Muscle of leg (tissue), 16 donors: Measurements from ENCODE around the gene C1QL4. TPM values are rescaled to one million over a fixed set of nuclear protein-coding genes. Genes with fewer than 3 reads are reported as not detected.
"Not testable (repeated sequence)": the region's sequence is repeated elsewhere in the genome, so short reads cannot be mapped to it uniquely, and the experiment has no call there.

Experiments
- DNase-seq: peaks from one replicate; pipeline ENCODE4 v3.0.0; 2013
- H3K27ac ChIP-seq: one replicate; pipeline ENCODE4 v1.5.1; 2013; ENCODE audit warnings: mild to moderate bottlenecking, low read length, control low read depth
- H3K27me3 ChIP-seq: one replicate; pipeline ENCODE4 v1.6.1; 2013; ENCODE audit warnings: low read length; ENCODE audit not compliant: control insufficient read depth, insufficient read depth
- H3K36me3 ChIP-seq: one replicate; pipeline ENCODE4 v1.6.1; 2013; ENCODE audit warnings: low read length; ENCODE audit not compliant: control insufficient read depth, insufficient read depth
- H3K4me1 ChIP-seq: one replicate; pipeline ENCODE4 v1.6.1; 2013; ENCODE audit warnings: low read length; ENCODE audit not compliant: control insufficient read depth, insufficient read depth
- H3K4me3 ChIP-seq: one replicate; pipeline ENCODE4 v1.5.1; 2013; ENCODE audit warnings: low read length, control low read depth
- H3K9me3 ChIP-seq: replicated peaks from 2 replicates; pipeline ENCODE4 v1.6.1; 2013; ENCODE audit warnings: low read depth, low read length; ENCODE audit not compliant: control insufficient read depth
- WGBS: methylation state at CpG from one replicate; pipeline ENCODE4 v1.1.5; 2013; ENCODE audit warnings: missing lambda C conversion rate; ENCODE audit not compliant: insufficient coverage; 5-methylcytosine and 5-hydroxymethylcytosine counted together
- long read RNA-seq, 11 donors: transcript quantifications; one replicate each; lab custom pipeline, GENCODE V29; 2026
- polyA plus RNA-seq, 8 donors: library from polyadenylated mRNA; unstranded; fragments of 120-200 nt; gene quantifications; one replicate each; pipeline versions ENCODE4 v1.2.1 to v1.2.3, GENCODE V29; 2013; ENCODE audit warnings: inconsistent platforms in 1 of 8, low replicate concordance in 1 of 8; ENCODE audit not compliant: insufficient read length in 8 of 8, insufficient read depth in 1 of 8
- total RNA-seq: library from RNA; stranded (reverse); fragments of 120-200 nt; gene quantifications from one replicate; pipeline ENCODE4 v1.2.4, GENCODE V29; 2013

Gene C1QL4
- 0.27 TPM for total RNA-seq
- under 1 TPM in 6 of 8 donors, not detected in 2; 0.05 to 0.15 (median 0.09) TPM for polyA plus RNA-seq
- long read RNA-seq, donor 1 = 0 reads
- long read RNA-seq, donor 2 = 0 reads
- long read RNA-seq, donor 3 = 0 reads
- long read RNA-seq, donor 4 = 0 reads
- long read RNA-seq, donor 5 = 0 reads
- long read RNA-seq, donor 6 = 0 reads
- long read RNA-seq, donor 7 = 0 reads
- long read RNA-seq, donor 8 = 0 reads
- long read RNA-seq, donor 9 = 0 reads
- long read RNA-seq, donor 10 = 0 reads
- long read RNA-seq, donor 11 = 0 reads

DNA sequence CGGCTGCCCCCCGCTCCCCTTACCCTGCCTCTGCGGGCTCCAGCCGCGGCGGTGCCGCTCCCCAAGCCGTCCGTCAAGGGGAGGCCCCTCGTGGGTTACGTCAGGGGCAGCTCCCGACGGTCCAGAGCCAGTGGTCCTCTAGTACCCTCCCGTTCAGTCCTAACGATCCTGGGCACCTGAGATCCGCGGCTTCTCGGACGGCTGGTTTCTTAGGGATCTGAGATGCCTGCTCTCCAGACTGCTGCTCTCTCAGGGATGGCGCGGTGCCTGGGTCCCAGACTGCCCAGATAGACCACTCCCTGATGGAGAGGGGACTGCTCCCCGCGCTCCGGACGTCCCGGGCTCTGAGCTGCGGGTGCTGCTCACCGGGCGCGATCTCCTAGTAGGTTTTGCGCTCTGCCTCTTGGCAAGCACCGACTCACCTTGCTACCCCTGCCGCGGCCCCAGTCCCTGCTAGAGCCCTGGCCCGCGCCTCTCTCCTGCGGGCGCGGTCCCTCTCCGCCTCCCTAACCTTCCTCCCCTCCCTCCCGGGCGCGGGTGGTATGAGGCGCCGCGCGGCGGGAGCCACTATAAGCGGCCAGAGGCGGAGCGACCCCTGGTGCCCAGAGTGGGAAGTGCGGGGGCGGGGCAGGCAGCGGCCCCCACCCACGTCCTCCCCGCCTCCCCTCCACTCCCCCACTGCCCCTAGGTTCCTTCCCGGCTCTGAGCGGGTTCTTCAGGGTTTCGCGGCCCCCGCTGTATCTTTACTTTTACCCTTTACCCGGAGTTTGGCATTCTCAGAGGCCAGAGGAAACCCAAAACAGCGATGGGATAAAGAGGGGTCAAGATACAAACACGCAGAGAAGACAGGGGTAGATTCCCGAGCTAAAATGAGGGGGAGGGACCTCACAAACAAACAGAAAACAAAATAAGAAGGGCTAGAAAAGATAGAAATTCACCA, at the start of gene C1QL4:
Gene C1QL4, minus strand, starts transcription at position 544 of the 940 bp plus-strand sequence. CDS start 711 bp downstream, outside the sequence.
- DNase-seq = peak; percentile 82
- H3K4me1 ChIP-seq = peaks cover 39% of the 10 kb centered on the region

DNA sequence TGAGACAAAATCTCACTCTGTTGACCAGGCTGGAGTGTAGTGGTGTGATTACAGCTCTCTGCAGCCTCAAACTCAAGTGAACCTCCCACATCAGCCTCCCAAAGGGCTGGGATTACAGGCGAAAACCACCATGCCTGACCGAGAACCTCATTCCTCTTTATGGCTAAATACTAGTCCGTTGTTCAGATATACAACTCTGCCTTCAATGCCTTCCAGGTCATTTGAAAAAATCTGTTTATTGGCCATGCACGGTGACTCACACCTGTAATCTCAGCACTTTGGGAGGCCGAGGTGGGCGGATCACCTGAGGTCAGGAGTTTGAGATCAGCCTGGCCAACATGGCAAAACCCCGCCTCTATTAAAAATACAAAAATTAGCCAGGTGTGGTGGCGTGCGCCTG, 43.2 kb upstream of the C1QL4 start:
- not testable (repeated sequence) for H3K27ac ChIP-seq, H3K4me1 ChIP-seq, H3K36me3 ChIP-seq, H3K4me3 ChIP-seq, H3K9me3 ChIP-seq, H3K27me3 ChIP-seq, DNase-seq
- WGBS = 94% methylated on average over 8 of the region's 9 CpGs

More for the DNA sequence above, at the start of gene C1QL4:
- H3K9me3 ChIP-seq = no peaks in the 10 kb centered on the region
- no peaks in the 10 kb centered on the region for H3K36me3 ChIP-seq
- under 1% methylated on average over 44 of the region's 65 CpGs for WGBS
- no peak within 1 kb of the TSS for H3K27ac ChIP-seq
- peaks cover 100% of the 10 kb centered on the region for H3K27me3 ChIP-seq
- H3K4me3 ChIP-seq = peak within 1 kb of the TSS; percentile 20

DNA sequence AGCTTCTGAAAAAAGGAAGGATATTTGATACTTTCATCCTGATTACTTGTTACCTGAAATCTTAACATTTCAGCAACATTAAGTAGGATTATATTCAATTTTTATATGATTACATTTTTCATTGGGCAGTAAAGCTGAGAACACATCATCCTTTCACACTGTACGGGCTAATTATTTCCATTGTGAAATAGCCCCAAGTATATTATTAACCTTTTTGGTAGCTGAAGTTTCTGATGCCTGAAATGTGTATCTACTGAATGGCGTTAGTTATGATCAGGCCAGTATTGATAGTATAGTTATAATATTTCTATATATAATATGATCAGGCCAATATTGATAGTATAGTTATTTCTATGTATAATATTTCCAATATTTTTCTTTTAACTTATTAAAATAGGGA, 40.4 kb upstream of the C1QL4 start:
- H3K4me3 ChIP-seq = no peak overlapping the region
- no peak overlapping the region for H3K27ac ChIP-seq
- H3K4me1 ChIP-seq = no peaks in the 10 kb centered on the region
- no peaks in the 10 kb centered on the region for H3K36me3 ChIP-seq
- DNase-seq = no peak
- H3K9me3 ChIP-seq = no peaks in the 10 kb centered on the region
- no peaks in the 10 kb centered on the region for H3K27me3 ChIP-seq
- no CpG with 5 or more reads among the region's 2 CpGs for WGBS

DNA sequence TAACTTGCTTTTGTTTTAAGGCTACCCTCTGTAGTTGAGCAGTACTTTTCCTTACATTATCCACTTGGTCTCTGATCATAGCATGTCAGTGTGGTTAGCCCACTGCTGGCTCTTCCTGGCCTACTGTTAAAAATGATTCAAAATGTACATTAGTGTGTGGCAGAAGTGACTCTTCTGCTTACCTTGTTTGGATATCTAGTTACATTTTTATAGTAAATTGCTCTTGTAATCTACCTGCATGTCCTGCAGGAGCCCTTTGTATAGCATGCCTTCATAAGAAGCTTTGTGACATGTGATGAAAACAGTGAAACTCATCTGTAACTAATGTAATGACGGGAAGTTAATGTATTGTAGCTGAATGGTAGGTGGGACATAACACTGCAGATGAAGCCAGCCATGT, 38.4 kb upstream of the C1QL4 start:
- no peaks in the 10 kb centered on the region for H3K9me3 ChIP-seq
- 71% methylated on average over 1 of the region's 1 CpG for WGBS
- no peak for DNase-seq
- H3K27ac ChIP-seq = no peak overlapping the region
- no peaks in the 10 kb centered on the region for H3K4me1 ChIP-seq
- no peaks in the 10 kb centered on the region for H3K27me3 ChIP-seq
- no peaks in the 10 kb centered on the region for H3K36me3 ChIP-seq
- no peak overlapping the region for H3K4me3 ChIP-seq

DNA sequence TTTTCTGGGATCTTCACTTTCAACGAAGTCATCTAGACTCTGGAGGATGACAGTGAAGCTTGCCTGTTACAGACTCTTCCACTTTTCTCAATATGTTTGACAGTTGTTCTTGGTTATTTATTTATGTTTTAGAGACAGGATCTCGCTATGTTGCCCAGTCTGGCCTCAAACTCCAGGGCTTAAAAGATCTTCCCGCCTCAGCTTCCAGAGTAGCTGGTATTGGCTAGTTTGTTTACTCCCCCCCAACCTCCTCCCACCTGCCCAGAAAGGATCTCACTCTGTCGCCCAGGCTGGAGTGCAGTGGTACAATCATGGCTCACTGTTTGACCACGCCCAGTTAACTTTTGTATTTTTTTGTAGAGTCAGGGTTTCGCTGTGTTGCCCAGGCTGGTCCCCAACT, 33.6 kb upstream of the C1QL4 start:
- DNase-seq = no peak

DNA sequence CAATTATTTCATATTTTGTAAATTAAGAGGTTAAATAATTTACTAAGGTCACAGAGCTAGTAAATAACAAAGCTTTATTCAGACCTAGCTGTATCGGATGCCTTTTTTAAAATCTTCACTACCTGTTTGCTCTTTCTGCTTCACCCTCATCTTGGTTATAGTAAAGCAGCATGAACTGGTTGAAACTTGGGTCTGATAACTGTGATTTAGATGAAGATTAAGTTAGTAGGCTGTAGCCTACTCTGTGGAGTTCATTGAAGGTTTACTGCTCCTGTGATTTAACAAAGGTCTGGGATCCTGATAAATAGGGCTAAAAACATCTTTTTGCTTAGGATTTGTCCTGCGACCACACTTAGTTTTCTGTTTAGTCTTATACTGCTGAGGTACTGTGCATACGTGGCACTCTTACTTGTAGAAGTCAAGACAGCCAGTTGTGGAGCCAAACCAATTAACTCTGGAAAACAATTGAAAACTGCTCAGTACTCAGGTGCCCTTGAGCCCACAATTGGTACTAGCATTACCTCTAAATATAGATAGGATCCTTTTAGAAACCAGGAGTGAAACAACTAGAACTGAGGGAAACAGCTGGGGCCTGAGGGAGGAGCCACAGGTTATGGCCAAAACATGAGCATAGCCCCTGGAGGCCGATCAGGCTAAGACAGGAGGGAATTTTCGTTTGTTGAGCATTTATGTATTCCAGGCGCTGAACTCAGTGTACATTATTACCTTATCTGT, 32.6 kb upstream of the C1QL4 start:
- no peaks in the 10 kb centered on the region for H3K9me3 ChIP-seq
- no peaks in the 10 kb centered on the region for H3K27me3 ChIP-seq
- WGBS = 20% methylated on average over 1 of the region's 6 CpGs
- peaks cover 11% of the 10 kb centered on the region for H3K4me1 ChIP-seq
- no peaks in the 10 kb centered on the region for H3K36me3 ChIP-seq
- no peak overlapping the region for H3K4me3 ChIP-seq
- H3K27ac ChIP-seq = peak overlapping the region; percentile 78
- peak; percentile 82 for DNase-seq

More for the DNA sequence above, 33.6 kb upstream of the C1QL4 start:
- Histone ChIP-seq H3K4me3 (no peak overlapping the region), H3K4me1 (peaks cover 11% of the 10 kb centered on the region), H3K9me3 (no peaks in the 10 kb centered on the region), H3K36me3 (no peaks in the 10 kb centered on the region), H3K27me3 (no peaks in the 10 kb centered on the region), H3K27ac (no peak overlapping the region)
- WGBS = 100% methylated on average over 2 of the region's 6 CpGs

DNA sequence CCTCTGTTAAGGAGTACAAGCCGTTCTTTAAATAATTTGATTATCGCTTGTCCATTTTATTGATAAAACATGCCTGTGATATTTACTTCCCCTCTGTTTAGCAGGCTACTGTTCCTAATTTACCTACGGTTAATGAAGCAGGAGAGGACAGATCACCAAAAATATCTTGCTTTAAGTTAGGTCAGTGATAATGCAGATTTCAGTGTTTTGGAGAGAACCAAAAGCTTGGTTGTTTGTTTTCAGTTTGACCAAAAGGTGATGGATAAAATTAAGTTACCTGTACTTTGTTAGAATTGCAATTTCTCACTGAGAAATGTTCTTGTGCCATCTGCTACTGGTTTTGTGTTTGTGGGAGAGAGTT, 31.2 kb upstream of the C1QL4 start:
- Histone ChIP-seq H3K27ac (peak overlapping the region; percentile 98), H3K27me3 (no peaks in the 10 kb centered on the region), H3K4me1 (peaks cover 11% of the 10 kb centered on the region), H3K4me3 (peak overlapping the region; percentile 86), H3K36me3 (no peaks in the 10 kb centered on the region), H3K9me3 (no peaks in the 10 kb centered on the region)
- DNase-seq = no peak
- no CpG with 5 or more reads among the region's 3 CpGs for WGBS

DNA sequence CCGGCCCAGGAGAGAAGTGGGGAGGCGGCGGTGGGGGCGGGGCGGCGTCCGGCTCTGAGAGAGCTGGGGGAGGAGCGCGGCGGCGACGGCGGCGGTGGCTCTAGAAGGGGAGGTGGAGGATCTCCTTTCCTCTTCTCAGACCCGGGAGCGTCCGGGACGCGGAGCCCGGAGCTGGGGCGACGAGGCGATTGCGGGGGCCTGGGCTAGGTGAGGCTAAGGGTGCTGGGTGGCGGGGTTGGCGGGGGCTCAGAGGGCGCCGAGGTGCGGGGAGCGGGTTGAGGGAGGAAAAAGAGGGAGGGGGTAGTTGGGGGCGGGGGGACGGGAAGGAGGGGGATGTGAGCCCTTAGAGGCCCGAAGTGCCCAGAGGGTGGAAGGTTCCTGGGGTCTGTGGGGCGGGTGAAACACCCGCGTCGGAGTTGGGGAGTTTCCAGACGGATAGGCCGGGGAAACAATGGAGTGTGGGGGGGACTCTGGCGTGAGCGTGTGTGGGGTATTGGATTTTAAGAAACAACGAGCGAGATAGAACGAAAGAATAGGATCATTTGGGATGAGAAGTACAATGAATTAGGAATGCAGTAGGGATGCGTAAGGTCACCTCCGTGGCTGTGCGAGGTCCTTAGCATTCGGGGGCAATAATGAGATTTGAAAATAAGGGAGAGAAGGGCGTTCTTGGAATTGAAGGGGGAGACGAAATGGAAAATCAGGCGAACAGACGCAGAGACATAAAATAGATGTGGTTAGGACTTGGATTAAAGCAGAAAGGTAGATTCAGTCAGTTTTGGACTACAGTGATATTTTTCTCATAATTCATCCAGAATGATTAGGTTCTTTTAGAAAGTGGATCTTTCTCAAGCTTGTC, 30.6 kb upstream of the C1QL4 start, which contains the start of gene SPATS2:
Gene SPATS2, plus strand, starts transcription at position 82 of the 859 bp plus-strand sequence. CDS start 93,551 bp downstream, outside the sequence.
- no peaks in the 10 kb centered on the region for H3K36me3 ChIP-seq
- H3K27me3 ChIP-seq = no peaks in the 10 kb centered on the region
- H3K9me3 ChIP-seq = no peaks in the 10 kb centered on the region
- H3K27ac ChIP-seq = peak within 1 kb of the TSS; percentile 98
- peak; percentile 69 for DNase-seq
- peak within 1 kb of the TSS; percentile 86 for H3K4me3 ChIP-seq
- H3K4me1 ChIP-seq = peaks cover 11% of the 10 kb centered on the region
- WGBS = under 1% methylated on average over 21 of the region's 52 CpGs

DNA sequence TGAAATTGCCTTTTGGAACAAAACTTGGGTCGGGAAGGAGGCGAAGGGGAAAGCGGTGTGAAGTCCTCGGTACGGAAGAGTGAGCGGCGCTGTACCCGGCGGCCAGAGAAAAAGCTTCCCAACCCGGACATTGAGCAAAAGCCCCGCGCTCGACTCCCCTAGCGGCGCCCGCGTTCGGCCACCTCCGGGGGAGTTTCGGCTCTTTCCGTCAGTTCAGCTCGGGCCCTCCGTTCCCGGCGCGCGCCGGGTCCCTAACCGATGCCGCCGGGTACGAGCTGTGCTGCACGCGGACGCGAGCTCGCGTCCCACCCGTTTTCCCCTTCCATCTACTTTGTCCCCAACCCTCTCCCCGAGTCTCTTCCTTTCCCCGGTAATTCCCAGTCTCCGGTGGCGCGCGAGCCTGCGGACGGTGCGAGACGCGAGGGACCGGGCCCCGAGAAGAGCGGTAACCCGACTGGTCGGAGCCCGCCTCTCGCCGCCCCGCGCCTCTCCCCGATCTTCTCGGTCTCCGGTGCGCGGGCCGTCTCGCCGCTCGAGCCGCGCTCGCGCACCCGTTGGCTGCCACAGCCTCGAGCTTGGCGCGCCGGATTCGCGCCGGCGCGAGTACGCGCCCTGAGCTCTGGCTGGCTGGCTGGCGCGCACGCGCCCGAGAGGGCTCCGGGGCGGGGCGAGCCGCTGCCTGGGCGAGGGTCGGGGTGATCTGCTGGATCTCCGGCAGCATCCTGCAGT, 29.8 kb upstream of the C1QL4 start:
- Histone ChIP-seq H3K4me3 (peak overlapping the region; percentile 86), H3K9me3 (no peaks in the 10 kb centered on the region), H3K4me1 (peaks cover 11% of the 10 kb centered on the region), H3K27me3 (no peaks in the 10 kb centered on the region), H3K27ac (peak overlapping the region; percentile 98), H3K36me3 (no peaks in the 10 kb centered on the region)
- peak; percentile 98 for DNase-seq
- under 1% methylated on average over 95 of the region's 97 CpGs for whole genome bisulfite sequencing
